ENCODE data around the gene PIGK.

DNA sequence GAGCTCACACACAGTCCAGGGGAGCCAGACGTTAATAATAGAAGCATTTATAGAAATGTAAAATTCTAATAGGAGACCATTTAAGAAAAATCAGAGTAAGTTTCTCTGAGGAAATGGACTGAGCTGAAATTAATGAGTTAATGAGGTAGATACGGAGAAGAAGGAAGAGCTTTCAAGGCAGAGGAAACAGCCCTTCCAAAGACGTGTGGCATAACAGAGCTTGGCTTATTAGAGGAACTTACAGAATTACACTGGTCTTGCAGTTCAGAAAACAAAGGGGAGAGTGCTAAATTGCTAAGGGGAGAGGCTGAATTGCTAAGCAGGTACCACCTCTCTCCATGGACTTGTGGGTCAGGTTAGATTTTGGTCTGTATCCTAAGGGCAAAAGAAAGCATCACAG lies 8.2 kb upstream of the PIGK start:
- TF ChIP-seq POLR2A (IDR thresholded peaks at IDR 0.05) (no peak), CTCF (IDR thresholded peaks at IDR 0.05) (no peak)
